ENCODE data around the gene ZYG11A.

DNA sequence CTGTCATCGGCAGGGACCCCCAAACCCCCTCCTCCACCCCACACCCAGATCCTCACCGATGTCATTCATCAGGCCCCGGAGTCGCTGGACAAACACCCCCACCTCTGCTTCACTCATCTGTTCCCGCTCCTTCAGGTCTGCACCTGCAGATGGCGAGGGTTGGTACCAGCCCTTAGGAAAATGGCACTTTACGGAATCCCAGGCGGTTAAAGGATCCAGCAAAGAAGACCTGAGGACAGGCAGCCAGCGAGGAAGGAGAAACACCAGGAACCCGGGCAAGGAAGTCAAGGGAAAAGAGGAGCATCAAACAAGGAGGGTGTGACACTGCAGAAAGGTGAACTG, 65.2 kb downstream of the ZYG11A start:
- TF ChIP-seq POLR2AphosphoS5 (IDR thresholded peaks at IDR 0.05; ENCODE audit: low read depth, low read length) (no peak), CTCF (IDR thresholded peaks at IDR 0.05) (no peak), SIN3A (IDR thresholded peaks at IDR 0.05; ENCODE audit: borderline replicate concordance, insufficient read depth, low read depth, low read length) (no peak)
- TF ChIP-seq, protein P1, sequence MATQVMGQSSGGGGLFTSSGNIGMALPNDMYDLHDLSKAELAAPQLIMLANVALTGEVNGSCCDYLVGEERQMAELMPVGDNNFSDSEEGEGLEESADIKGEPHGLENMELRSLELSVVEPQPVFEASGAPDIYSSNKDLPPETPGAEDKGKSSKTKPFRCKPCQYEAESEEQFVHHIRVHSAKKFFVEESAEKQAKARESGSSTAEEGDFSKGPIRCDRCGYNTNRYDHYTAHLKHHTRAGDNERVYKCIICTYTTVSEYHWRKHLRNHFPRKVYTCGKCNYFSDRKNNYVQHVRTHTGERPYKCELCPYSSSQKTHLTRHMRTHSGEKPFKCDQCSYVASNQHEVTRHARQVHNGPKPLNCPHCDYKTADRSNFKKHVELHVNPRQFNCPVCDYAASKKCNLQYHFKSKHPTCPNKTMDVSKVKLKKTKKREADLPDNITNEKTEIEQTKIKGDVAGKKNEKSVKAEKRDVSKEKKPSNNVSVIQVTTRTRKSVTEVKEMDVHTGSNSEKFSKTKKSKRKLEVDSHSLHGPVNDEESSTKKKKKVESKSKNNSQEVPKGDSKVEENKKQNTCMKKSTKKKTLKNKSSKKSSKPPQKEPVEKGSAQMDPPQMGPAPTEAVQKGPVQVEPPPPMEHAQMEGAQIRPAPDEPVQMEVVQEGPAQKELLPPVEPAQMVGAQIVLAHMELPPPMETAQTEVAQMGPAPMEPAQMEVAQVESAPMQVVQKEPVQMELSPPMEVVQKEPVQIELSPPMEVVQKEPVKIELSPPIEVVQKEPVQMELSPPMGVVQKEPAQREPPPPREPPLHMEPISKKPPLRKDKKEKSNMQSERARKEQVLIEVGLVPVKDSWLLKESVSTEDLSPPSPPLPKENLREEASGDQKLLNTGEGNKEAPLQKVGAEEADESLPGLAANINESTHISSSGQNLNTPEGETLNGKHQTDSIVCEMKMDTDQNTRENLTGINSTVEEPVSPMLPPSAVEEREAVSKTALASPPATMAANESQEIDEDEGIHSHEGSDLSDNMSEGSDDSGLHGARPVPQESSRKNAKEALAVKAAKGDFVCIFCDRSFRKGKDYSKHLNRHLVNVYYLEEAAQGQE (IDR thresholded peaks at IDR 0.05; ENCODE audit: insufficient read depth in 1 of 2, low read depth in 2 of 2, low read length in 1 of 2): no peak

Data from Panc1 (cell line).